ENCODE results near the gene CTSH.

GRCh38 chr15:78969687-78970349, 25.0 kb upstream of the CTSH start:
- TF ChIP-seq EZH2 (IDR thresholded peaks at IDR 0.05; ENCODE audit: insufficient read depth, poor library complexity, severe bottlenecking) (no peak), EZH2phosphoT487 (IDR thresholded peaks at IDR 0.05; ENCODE audit: insufficient read depth, low read depth) (no peak)

Measured in GM23248 (cell line).